AG09319 (cell line): Measurements from ENCODE around the gene RIPOR3.
A peak's percentile ranks its signal among the peaks of the same experiment; 100 is the strongest.

Experiments used
- DNase-seq: peaks from one replicate; pipeline ENCODE4 v3.0.0-alpha.2; 2010; ENCODE audit warnings: low read depth; ENCODE audit errors: extremely low read depth
- CTCF ChIP-seq: IDR thresholded peaks from 2 replicates; pipeline ENCODE4 v1.5.1; 2011; ENCODE audit warnings: low read depth, mild to moderate bottlenecking, inconsistent platforms, low read length, moderate library complexity

RIPOR3 gene

GRCh38 chr20:50589548-50590347, 101.6 kb downstream of the RIPOR3 start:
- DNase-seq, result no peak
- no peak for TF ChIP-seq CTCF

- no peak for DNase-seq
- TF ChIP-seq CTCF, result peak; percentile 96
Measured at GRCh38 chr20:50588034-50588736, 103.2 kb downstream of the RIPOR3 start.

GRCh38 chr20:50587291-50587961, 103.9 kb downstream of the RIPOR3 start:
- no peak for DNase-seq
- no peak for TF ChIP-seq CTCF

- no peak for TF ChIP-seq CTCF
- DNase-seq, result no peak
Measured at GRCh38 chr20:50586531-50587232, 104.7 kb downstream of the RIPOR3 start.

- TF ChIP-seq CTCF, result no peak
- DNase-seq, result no peak
Measured at GRCh38 chr20:50585678-50586077, 105.7 kb downstream of the RIPOR3 start.

GRCh38 chr20:50585214-50585613, 106.1 kb downstream of the RIPOR3 start:
- no peak for TF ChIP-seq CTCF

GRCh38 chr20:50584687-50585086, 106.7 kb downstream of the RIPOR3 start:
- DNase-seq, result no peak
- no peak for TF ChIP-seq CTCF

More at GRCh38 chr20:50585214-50585613, 106.1 kb downstream of the RIPOR3 start:
- DNase-seq, result no peak
